HepG2 (cell line): ENCODE data around the gene GOLT1A. TPM values are rescaled to one million over a fixed set of nuclear protein-coding genes. Genes with fewer than 3 reads are reported as not detected.
A peak's percentile ranks its signal among the peaks of the same experiment; 100 is the strongest.

Source experiments
- AFF4 ChIP-seq: sonication (generic); formaldehyde crosslinking; IDR thresholded peaks from 2 replicates; pipeline ENCODE4 v1.4.0; 2020; ENCODE audit warnings: missing genetic modification reagents
- EHMT2 ChIP-seq: fragments of 200-600 bp; sonication (generic); IDR thresholded peaks from 2 replicates; pipeline ENCODE4 v1.7.0; 2017; ENCODE audit warnings: antibody characterized with exemption, low read depth, low read length, borderline replicate concordance
- ETS1 ChIP-seq: sonication (generic); formaldehyde crosslinking; IDR thresholded peaks from 2 replicates; pipeline ENCODE4 v1.4.0; 2020; ENCODE audit warnings: missing genetic modification reagents
- HMGXB3 ChIP-seq: sonication (generic); formaldehyde crosslinking; IDR thresholded peaks from 2 replicates; pipeline ENCODE4 v1.4.0; 2020; ENCODE audit warnings: missing genetic modification reagents, borderline replicate concordance
- PHF20 ChIP-seq: sonication (generic); formaldehyde crosslinking; IDR thresholded peaks from 2 replicates; pipeline ENCODE4 v1.5.0; 2020; ENCODE audit warnings: mild to moderate bottlenecking, missing genetic modification reagents
- SAFB2 ChIP-seq: sonication (generic); formaldehyde crosslinking; IDR thresholded peaks from 2 replicates; pipeline ENCODE4 v1.5.1; 2020; ENCODE audit warnings: missing genetic modification reagents, low read depth, mild to moderate bottlenecking, borderline replicate concordance
- ZNF10 ChIP-seq: sonication (generic); formaldehyde crosslinking; IDR thresholded peaks from 2 replicates; pipeline ENCODE4 v1.4.0; 2020; ENCODE audit warnings: mild to moderate bottlenecking, low read depth, missing genetic modification reagents, borderline replicate concordance
- ZNF431 ChIP-seq: sonication (generic); formaldehyde crosslinking; IDR thresholded peaks from 2 replicates; pipeline ENCODE4 v1.9.0; 2022; ENCODE audit warnings: missing genetic modification reagents, low read depth, mild to moderate bottlenecking, borderline replicate concordance
- polyA plus RNA-seq, 8 experiments: library from polyadenylated mRNA; depleted of rRNA in 3 of 8; stranded (reverse) in 7 of 8; unstranded in 1 of 8; fragments of >200 nt; fragmentation: Illumina TruSeq in 4 of 8; extraction: Trizol in 4 of 8; gene quantifications; 2 replicates each; pipeline versions ENCODE4 v1.2.1 to v1.2.3, GENCODE V29; 2011 to 2016; ENCODE audit warnings: low read depth in 4 of 8, missing spikeins in 1 of 8, mixed read lengths in 1 of 8; ENCODE audit not compliant: insufficient read depth in 1 of 8
- total RNA-seq, 5 experiments: library from RNA; depleted of rRNA; stranded (reverse); fragments of >200 nt; fragmentation: Illumina TruSeq; extraction: Trizol; gene quantifications; 2 replicates each; pipeline ENCODE4 v1.2.3, GENCODE V29; 2016; ENCODE audit warnings: low read depth in 1 of 5
- TF ChIP-seq, protein P1 (sequence below): sonication (generic); formaldehyde crosslinking; IDR thresholded peaks from 2 replicates; pipeline ENCODE4 v1.8.0; 2022; ENCODE audit warnings: missing genetic modification reagents, mild to moderate bottlenecking, borderline replicate concordance
- TF ChIP-seq, protein P2 (sequence below): sonication (generic); formaldehyde crosslinking; IDR thresholded peaks from 2 replicates; pipeline ENCODE4 v1.5.1; 2020; ENCODE audit warnings: missing genetic modification reagents, mild to moderate bottlenecking, borderline replicate concordance
- TF ChIP-seq, protein P3 (sequence below): sonication (generic); formaldehyde crosslinking; IDR thresholded peaks from 2 replicates; pipeline ENCODE4 v1.4.0; 2020; ENCODE audit warnings: missing genetic modification reagents, borderline replicate concordance

Gene GOLT1A
- total and polyA plus RNA-seq, 2 of the 13 experiments (the other 11 are each of a cell fraction or from before 2014, with no cell fraction given): 25.8 to 28.0 TPM

GRCh38 chr1:204213668-204214662 is at the start of gene GOLT1A (continued):
- 0 out of 2 replicates have a peak, but pooled peaks have one; percentile 39 for TF ChIP-seq HMGXB3 (CRISPR knock-in tag)
- TF ChIP-seq, protein P1, sequence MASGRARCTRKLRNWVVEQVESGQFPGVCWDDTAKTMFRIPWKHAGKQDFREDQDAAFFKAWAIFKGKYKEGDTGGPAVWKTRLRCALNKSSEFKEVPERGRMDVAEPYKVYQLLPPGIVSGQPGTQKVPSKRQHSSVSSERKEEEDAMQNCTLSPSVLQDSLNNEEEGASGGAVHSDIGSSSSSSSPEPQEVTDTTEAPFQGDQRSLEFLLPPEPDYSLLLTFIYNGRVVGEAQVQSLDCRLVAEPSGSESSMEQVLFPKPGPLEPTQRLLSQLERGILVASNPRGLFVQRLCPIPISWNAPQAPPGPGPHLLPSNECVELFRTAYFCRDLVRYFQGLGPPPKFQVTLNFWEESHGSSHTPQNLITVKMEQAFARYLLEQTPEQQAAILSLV (CRISPR knock-in tag): peak; percentile 88
- 0 out of 2 replicates have a peak, but pooled peaks have one; percentile 54 for TF ChIP-seq ZNF431 (CRISPR knock-in tag)
- no peak for TF ChIP-seq AFF4 (CRISPR knock-in tag)
- TF ChIP-seq, protein P2, sequence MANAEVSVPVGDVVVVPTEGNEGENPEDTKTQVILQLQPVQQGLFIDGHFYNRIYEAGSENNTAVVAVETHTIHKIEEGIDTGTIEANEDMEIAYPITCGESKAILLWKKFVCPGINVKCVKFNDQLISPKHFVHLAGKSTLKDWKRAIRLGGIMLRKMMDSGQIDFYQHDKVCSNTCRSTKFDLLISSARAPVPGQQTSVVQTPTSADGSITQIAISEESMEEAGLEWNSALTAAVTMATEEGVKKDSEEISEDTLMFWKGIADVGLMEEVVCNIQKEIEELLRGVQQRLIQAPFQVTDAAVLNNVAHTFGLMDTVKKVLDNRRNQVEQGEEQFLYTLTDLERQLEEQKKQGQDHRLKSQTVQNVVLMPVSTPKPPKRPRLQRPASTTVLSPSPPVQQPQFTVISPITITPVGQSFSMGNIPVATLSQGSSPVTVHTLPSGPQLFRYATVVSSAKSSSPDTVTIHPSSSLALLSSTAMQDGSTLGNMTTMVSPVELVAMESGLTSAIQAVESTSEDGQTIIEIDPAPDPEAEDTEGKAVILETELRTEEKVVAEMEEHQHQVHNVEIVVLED (CRISPR knock-in tag): peak; percentile 70; the same call in 1 of the 2 replicates
- TF ChIP-seq ETS1: no peak
- no peak for TF ChIP-seq ZNF10 (CRISPR knock-in tag)
- peak; percentile 73; the same call in 1 of the 2 replicates for TF ChIP-seq EHMT2
- no peak for TF ChIP-seq PHF20
- TF ChIP-seq, protein P3, sequence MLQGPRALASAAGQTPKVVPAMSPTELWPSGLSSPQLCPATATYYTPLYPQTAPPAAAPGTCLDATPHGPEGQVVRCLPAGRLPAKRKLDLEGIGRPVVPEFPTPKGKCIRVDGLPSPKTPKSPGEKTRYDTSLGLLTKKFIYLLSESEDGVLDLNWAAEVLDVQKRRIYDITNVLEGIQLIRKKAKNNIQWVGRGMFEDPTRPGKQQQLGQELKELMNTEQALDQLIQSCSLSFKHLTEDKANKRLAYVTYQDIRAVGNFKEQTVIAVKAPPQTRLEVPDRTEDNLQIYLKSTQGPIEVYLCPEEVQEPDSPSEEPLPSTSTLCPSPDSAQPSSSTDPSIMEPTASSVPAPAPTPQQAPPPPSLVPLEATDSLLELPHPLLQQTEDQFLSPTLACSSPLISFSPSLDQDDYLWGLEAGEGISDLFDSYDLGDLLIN (CRISPR knock-in tag): no peak; the same call in 1 of the 2 replicates
- peak; percentile 80; the same call in 1 of the 2 replicates for TF ChIP-seq SAFB2 (CRISPR knock-in tag)
